C4-2B (cell line): Measurements from ENCODE around the gene DCLK2.

Experiments used
- ZFX ChIP-seq: fragments of 450-650 bp; IDR thresholded peaks from 2 replicates; pipeline ENCODE4 v1.6.1; 2017
- TF ChIP-seq, protein P1 (sequence below): fragments of 450-650 bp; conservative IDR thresholded peaks from 2 replicates; pipeline ENCODE4 v1.5.1; 2017; ENCODE audit warnings: mild to moderate bottlenecking

DNA sequence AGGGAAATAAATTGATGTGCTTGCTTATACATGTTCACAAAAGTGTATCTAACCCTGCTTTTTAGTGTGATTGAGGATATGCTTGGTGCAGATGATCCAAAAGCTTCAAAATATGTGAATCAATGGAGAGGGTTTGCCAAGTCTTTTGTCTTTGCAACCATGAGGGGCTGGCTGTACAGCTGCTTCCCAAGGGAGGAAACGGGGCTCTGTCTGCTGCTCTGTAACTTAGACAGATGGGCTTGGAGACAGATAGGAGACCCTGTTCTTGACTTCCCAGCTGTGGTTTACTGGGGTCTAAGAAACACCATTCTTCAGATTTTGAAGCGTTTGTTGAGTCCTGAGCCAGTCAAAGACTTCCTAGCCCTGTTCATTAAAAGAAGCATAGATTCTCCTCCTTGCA lies 152.3 kb downstream of the DCLK2 start:
- TF ChIP-seq, protein P1, sequence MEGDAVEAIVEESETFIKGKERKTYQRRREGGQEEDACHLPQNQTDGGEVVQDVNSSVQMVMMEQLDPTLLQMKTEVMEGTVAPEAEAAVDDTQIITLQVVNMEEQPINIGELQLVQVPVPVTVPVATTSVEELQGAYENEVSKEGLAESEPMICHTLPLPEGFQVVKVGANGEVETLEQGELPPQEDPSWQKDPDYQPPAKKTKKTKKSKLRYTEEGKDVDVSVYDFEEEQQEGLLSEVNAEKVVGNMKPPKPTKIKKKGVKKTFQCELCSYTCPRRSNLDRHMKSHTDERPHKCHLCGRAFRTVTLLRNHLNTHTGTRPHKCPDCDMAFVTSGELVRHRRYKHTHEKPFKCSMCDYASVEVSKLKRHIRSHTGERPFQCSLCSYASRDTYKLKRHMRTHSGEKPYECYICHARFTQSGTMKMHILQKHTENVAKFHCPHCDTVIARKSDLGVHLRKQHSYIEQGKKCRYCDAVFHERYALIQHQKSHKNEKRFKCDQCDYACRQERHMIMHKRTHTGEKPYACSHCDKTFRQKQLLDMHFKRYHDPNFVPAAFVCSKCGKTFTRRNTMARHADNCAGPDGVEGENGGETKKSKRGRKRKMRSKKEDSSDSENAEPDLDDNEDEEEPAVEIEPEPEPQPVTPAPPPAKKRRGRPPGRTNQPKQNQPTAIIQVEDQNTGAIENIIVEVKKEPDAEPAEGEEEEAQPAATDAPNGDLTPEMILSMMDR, result no peak
- TF ChIP-seq ZFX, result no peak
